ENCODE results near the gene MEGF11. TPM values are rescaled to one million over a fixed set of nuclear protein-coding genes. Genes with fewer than 3 reads are reported as not detected.

The MEGF11 gene
- total RNA-seq, 4 donors from 2014 or later: 0.97 to 10.6 (median 4.0) TPM

- TF ChIP-seq CTCF (IDR thresholded peaks at IDR 0.05) (no peak), POLR2A (IDR thresholded peaks at IDR 0.05) (no peak)
- WGBS, 2 donors: 52 to 61% methylated on average over 9 to 11 of the region's 11 CpGs
- DNase-seq (ENCODE audit: low spot score in 2 of 2): no peak
- H3K4me3 ChIP-seq (ENCODE audit: low read depth, poor library complexity, severe bottlenecking): no peak overlapping the region
- intact Hi-C loops (cut with DNase I; ENCODE audit: low total_unique reads): no loop called here
Measured at GRCh38 chr15:66172324-66172980, 81.1 kb downstream of the MEGF11 start.

GRCh38 chr15:66171841-66172240 lies 81.7 kb downstream of the MEGF11 start:
- DNase-seq (ENCODE audit: low spot score in 2 of 2): no peak
- H3K4me3 ChIP-seq (ENCODE audit: low read depth, poor library complexity, severe bottlenecking): no peak overlapping the region
- TF ChIP-seq POLR2A (IDR thresholded peaks at IDR 0.05) (no peak), CTCF (IDR thresholded peaks at IDR 0.05) (no peak)
- WGBS, 2 donors: 81 to 92% methylated on average over 13 of the region's 13 CpGs
- intact Hi-C loops (cut with DNase I; ENCODE audit: low total_unique reads): no loop called here

GRCh38 chr15:66170716-66171115 lies 82.8 kb downstream of the MEGF11 start:
- TF ChIP-seq POLR2A (IDR thresholded peaks at IDR 0.05) (no peak), CTCF (IDR thresholded peaks at IDR 0.05) (no peak)
- intact Hi-C loops (cut with DNase I; ENCODE audit: low total_unique reads): no loop called here
- no peak overlapping the region for H3K4me3 ChIP-seq (ENCODE audit: low read depth, poor library complexity, severe bottlenecking)

GRCh38 chr15:66170042-66170441 lies 83.5 kb downstream of the MEGF11 start:
- 76 to 83% methylated on average over 4 of the region's 4 CpGs for WGBS, 2 donors
- intact Hi-C loops (cut with DNase I; ENCODE audit: low total_unique reads): no loop called here
- TF ChIP-seq POLR2A (IDR thresholded peaks at IDR 0.05): no peak
- no peak for TF ChIP-seq CTCF (IDR thresholded peaks at IDR 0.05)
- H3K4me3 ChIP-seq (ENCODE audit: low read depth, poor library complexity, severe bottlenecking): no peak overlapping the region
- DNase-seq (ENCODE audit: low spot score in 2 of 2): no peak

More at GRCh38 chr15:66170716-66171115, 82.8 kb downstream of the MEGF11 start:
- no peak for DNase-seq (ENCODE audit: low spot score in 2 of 2)
- WGBS, 2 donors: 79 to 89% methylated on average over 5 of the region's 5 CpGs

- WGBS, 2 donors: 83 to 88% methylated on average over 13 of the region's 13 CpGs
- TF ChIP-seq CTCF (IDR thresholded peaks at IDR 0.05) (no peak), POLR2A (IDR thresholded peaks at IDR 0.05) (no peak)
- H3K4me3 ChIP-seq (ENCODE audit: low read depth, poor library complexity, severe bottlenecking): no peak overlapping the region
- no peak for DNase-seq (ENCODE audit: low spot score in 2 of 2)
- intact Hi-C loops (cut with DNase I; ENCODE audit: low total_unique reads): no loop called here
Measured at GRCh38 chr15:66169625-66170024, 83.9 kb downstream of the MEGF11 start.

GRCh38 chr15:66169023-66169422 lies 84.5 kb downstream of the MEGF11 start:
- intact Hi-C loops (cut with DNase I; ENCODE audit: low total_unique reads): no loop called here
- TF ChIP-seq CTCF (IDR thresholded peaks at IDR 0.05) (no peak), POLR2A (IDR thresholded peaks at IDR 0.05) (no peak)
- WGBS, 2 donors: 65 to 85% methylated on average over 12 of the region's 12 CpGs
- DNase-seq (ENCODE audit: low spot score in 2 of 2): no peak
- no peak overlapping the region for H3K4me3 ChIP-seq (ENCODE audit: low read depth, poor library complexity, severe bottlenecking)
